Airway epithelial cell (primary cell): ENCODE measurements around the gene BCORL1. TPM values are rescaled to one million over a fixed set of nuclear protein-coding genes. Genes with fewer than 3 reads are reported as not detected.

ENCODE experiments used
- total RNA-seq: library from RNA; depleted of rRNA; stranded (reverse); fragments of >200 nt; gene quantifications from 2 replicates; pipeline ENCODE4 v1.2.3, GENCODE V29; 2015

The BCORL1 gene, protein sequence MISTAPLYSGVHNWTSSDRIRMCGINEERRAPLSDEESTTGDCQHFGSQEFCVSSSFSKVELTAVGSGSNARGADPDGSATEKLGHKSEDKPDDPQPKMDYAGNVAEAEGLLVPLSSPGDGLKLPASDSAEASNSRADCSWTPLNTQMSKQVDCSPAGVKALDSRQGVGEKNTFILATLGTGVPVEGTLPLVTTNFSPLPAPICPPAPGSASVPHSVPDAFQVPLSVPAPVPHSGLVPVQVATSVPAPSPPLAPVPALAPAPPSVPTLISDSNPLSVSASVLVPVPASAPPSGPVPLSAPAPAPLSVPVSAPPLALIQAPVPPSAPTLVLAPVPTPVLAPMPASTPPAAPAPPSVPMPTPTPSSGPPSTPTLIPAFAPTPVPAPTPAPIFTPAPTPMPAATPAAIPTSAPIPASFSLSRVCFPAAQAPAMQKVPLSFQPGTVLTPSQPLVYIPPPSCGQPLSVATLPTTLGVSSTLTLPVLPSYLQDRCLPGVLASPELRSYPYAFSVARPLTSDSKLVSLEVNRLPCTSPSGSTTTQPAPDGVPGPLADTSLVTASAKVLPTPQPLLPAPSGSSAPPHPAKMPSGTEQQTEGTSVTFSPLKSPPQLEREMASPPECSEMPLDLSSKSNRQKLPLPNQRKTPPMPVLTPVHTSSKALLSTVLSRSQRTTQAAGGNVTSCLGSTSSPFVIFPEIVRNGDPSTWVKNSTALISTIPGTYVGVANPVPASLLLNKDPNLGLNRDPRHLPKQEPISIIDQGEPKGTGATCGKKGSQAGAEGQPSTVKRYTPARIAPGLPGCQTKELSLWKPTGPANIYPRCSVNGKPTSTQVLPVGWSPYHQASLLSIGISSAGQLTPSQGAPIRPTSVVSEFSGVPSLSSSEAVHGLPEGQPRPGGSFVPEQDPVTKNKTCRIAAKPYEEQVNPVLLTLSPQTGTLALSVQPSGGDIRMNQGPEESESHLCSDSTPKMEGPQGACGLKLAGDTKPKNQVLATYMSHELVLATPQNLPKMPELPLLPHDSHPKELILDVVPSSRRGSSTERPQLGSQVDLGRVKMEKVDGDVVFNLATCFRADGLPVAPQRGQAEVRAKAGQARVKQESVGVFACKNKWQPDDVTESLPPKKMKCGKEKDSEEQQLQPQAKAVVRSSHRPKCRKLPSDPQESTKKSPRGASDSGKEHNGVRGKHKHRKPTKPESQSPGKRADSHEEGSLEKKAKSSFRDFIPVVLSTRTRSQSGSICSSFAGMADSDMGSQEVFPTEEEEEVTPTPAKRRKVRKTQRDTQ (N-terminal part only)
- total RNA-seq = 1.7 and 2.8 TPM in 2 replicates

DNA sequence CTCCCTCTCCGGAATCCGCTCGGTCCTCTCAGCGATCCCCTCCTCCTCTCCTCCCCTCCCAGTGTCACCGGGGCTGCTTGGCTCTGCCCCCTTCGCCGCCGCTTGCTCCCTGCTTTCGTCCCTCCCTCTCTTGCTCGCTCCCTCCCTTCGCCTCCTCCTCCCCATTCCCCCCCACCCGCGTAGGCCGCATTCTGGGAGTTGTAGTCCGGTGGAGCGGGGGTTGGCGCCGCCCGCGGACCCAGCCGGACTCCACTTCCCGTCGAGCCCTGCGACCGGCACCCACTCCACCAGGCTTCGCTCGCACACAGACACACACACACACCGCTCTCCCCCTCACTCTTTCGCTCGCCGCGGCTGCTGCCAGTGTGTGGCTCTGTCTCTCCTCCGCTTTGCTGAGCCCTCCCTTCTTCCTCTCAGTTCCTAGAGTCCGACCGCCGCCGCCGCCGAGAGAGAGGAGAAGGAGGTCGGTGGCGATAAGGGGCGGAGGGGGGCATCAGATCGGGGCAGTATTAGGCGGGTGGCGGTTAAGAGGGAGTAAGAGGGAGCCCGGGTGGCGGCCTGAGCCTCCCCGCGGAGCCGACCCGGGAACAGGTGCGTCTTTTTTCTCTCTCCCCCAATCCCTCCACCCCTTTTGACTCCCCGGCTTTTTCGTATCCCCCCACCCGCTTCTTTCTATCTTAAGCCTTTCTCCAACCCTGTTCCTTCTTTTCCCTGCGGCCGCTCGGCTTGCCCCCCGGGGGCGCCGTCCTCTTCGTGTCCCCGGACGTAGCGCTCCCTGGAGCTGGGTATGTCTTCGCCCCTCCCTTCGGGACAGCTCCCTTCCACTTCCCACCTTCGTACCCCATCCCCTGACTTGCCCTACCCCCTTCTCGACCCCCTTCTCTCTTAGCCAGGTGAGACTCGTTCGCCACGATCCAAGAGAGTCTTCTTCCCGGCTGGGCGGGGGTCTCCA, at the start of gene BCORL1:
TSS of gene BCORL1 (plus strand) at position 336 of the 952 bp plus-strand sequence. CDS start 22,597 bp downstream, outside the sequence.

Other genes with a start within 250 kb of the BCORL1 start
- gene XPNPEP2, start 243.7 kb upstream of the BCORL1 start, total RNA-seq = not detected in 2 replicates
- not detected in 2 replicates for gene SASH3, start 202.7 kb upstream of the BCORL1 start, total RNA-seq
- gene ZDHHC9, start 138.7 kb upstream of the BCORL1 start, total RNA-seq = 11.2 and 22.4 TPM in 2 replicates
- gene UTP14A, start 76.5 kb upstream of the BCORL1 start, total RNA-seq = 15.6 and 20.0 TPM in 2 replicates
- gene ELF4, start 127.9 kb downstream of the BCORL1 start, total RNA-seq = 14.2 and 19.6 TPM in 2 replicates
- gene AIFM1, start 183.2 kb downstream of the BCORL1 start, total RNA-seq = 12.9 and 24.5 TPM in 2 replicates
- 0.21 TPM in 1 of 2 replicates, not detected in the other for gene RAB33A, start 189.3 kb downstream of the BCORL1 start, total RNA-seq